Osteocyte (in vitro differentiated cells): ENCODE data around the gene ZBTB17. TPM values are rescaled to one million over a fixed set of nuclear protein-coding genes. Genes with fewer than 3 reads are reported as not detected.
"Not testable (repeated sequence)": the region's sequence is repeated elsewhere in the genome, so short reads cannot be mapped to it uniquely, and the experiment has no call there.

ENCODE experiments used
- DNase-seq: peaks from one replicate; pipeline ENCODE4 v3.0.0; 2021; ENCODE audit warnings: mixed read lengths; ENCODE audit not compliant: unreplicated experiment; ENCODE audit errors: extremely low spot score
- H3K27ac Mint-ChIP-seq: one replicate; pipeline ENCODE4 v1.8.0; 2021; ENCODE audit warnings: mild to moderate bottlenecking, mixed read lengths; ENCODE audit not compliant: unreplicated experiment
- H3K27me3 Mint-ChIP-seq: one replicate; pipeline ENCODE4 v1.8.0; 2021; ENCODE audit warnings: mixed read lengths; ENCODE audit not compliant: unreplicated experiment
- H3K36me3 Mint-ChIP-seq: one replicate; pipeline ENCODE4 v1.8.0; 2021; ENCODE audit warnings: mixed read lengths; ENCODE audit not compliant: unreplicated experiment
- H3K4me1 Mint-ChIP-seq: one replicate; pipeline ENCODE4 v1.8.0; 2021; ENCODE audit warnings: mixed read lengths; ENCODE audit not compliant: unreplicated experiment
- H3K4me3 Mint-ChIP-seq: one replicate; pipeline ENCODE4 v1.8.0; 2021; ENCODE audit warnings: mild to moderate bottlenecking, moderate library complexity, mixed read lengths; ENCODE audit not compliant: unreplicated experiment
- H3K9me3 Mint-ChIP-seq: one replicate; pipeline ENCODE4 v1.8.0; 2021; ENCODE audit warnings: mixed read lengths; ENCODE audit not compliant: unreplicated experiment
- total RNA-seq: library from RNA; stranded (reverse); gene quantifications from 2 replicates; pipeline ENCODE4 v1.2.1, GENCODE V29; 2021
- TF ChIP-seq, protein P1 (sequence below): fragments of 200-600 bp; sonication (generic); IDR thresholded peaks from 2 replicates; pipeline ENCODE4 v1.5.0; 2021; ENCODE audit warnings: antibody characterized with exemption, mild to moderate bottlenecking, moderate library complexity

ZBTB17 gene
- total RNA-seq, 1 donor from 2014 or later = 37.2 TPM

DNA sequence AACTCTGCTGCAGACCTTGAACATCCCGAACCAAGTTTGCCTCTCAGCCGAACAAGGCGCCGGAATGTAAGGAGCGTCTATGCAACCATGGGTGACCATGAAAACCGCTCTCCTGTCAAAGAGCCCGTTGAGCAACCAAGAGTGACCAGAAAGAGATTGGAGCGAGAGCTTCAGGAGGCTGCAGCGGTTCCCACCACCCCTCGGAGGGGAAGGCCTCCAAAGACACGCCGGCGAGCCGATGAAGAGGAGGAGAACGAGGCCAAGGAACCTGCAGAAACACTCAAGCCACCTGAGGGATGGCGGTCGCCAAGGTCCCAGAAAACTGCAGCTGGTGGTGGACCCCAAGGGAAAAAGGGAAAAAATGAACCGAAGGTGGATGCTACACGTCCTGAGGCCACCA is 44.0 kb downstream of the ZBTB17 start:
- Mint-ChIP-seq H3K27me3 (no peaks in the 10 kb centered on the region), H3K36me3 (peaks cover 80% of the 10 kb centered on the region), H3K4me3 (no peak overlapping the region), H3K9me3 (no peaks in the 10 kb centered on the region), H3K4me1 (peaks cover 4% of the 10 kb centered on the region), H3K27ac (no peak overlapping the region)
- no peak for DNase-seq
- TF ChIP-seq, protein P1, sequence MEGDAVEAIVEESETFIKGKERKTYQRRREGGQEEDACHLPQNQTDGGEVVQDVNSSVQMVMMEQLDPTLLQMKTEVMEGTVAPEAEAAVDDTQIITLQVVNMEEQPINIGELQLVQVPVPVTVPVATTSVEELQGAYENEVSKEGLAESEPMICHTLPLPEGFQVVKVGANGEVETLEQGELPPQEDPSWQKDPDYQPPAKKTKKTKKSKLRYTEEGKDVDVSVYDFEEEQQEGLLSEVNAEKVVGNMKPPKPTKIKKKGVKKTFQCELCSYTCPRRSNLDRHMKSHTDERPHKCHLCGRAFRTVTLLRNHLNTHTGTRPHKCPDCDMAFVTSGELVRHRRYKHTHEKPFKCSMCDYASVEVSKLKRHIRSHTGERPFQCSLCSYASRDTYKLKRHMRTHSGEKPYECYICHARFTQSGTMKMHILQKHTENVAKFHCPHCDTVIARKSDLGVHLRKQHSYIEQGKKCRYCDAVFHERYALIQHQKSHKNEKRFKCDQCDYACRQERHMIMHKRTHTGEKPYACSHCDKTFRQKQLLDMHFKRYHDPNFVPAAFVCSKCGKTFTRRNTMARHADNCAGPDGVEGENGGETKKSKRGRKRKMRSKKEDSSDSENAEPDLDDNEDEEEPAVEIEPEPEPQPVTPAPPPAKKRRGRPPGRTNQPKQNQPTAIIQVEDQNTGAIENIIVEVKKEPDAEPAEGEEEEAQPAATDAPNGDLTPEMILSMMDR = no peak

DNA sequence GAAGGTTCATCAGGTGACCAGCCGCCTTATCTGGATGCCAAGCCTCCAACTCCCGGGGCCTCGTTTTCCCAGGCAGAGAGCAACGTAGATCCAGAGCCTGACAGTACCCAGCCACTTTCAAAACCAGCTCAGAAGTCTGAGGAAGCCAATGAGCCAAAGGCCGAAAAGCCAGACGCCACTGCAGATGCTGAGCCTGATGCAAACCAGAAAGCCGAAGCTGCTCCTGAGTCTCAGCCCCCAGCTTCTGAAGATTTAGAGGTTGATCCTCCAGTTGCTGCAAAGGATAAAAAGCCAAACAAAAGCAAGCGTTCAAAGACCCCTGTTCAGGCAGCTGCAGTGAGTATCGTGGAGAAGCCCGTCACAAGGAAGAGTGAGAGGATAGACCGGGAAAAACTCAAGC is 44.5 kb downstream of the ZBTB17 start:
- Mint-ChIP-seq H3K27me3 (no peaks in the 10 kb centered on the region), H3K36me3 (peaks cover 78% of the 10 kb centered on the region)
- no peak for DNase-seq

DNA sequence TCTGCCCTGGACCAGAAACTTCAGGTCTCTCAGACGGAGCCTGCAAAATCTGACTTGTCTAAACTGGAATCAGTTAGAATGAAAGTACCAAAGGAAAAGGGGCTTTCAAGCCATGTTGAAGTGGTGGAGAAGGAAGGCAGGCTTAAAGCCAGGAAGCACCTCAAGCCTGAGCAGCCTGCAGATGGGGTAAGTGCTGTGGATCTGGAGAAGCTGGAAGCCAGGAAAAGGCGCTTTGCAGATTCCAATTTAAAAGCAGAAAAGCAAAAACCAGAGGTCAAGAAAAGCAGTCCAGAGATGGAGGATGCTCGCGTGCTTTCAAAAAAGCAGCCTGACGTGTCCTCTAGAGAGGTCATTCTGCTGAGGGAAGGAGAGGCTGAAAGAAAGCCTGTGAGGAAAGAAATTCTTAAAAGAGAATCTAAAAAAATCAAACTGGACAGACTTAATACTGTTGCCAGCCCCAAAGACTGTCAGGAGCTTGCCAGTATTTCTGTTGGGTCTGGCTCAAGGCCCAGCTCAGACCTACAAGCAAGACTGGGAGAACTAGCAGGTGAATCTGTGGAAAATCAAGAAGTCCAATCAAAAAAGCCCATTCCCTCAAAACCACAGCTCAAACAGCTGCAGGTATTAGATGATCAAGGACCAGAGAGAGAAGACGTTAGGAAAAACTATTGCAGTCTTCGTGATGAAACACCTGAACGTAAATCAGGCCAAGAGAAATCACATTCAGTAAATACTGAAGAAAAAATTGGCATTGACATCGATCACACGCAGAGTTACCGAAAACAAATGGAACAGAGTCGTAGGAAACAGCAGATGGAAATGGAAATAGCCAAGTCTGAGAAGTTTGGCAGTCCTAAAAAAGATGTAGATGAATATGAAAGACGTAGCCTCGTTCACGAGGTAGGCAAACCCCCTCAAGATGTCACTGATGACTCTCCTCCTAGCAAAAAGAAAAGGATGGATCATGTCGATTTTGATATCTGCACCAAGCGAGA is 46.6 kb downstream of the ZBTB17 start:
- H3K9me3 Mint-ChIP-seq = no peaks in the 10 kb centered on the region
- H3K27ac Mint-ChIP-seq = no peak overlapping the region
- peaks cover 6% of the 10 kb centered on the region for H3K4me1 Mint-ChIP-seq
- TF ChIP-seq, protein P1 = no peak
- peaks cover 70% of the 10 kb centered on the region for H3K36me3 Mint-ChIP-seq
- no peak for DNase-seq
- no peaks in the 10 kb centered on the region for H3K27me3 Mint-ChIP-seq
- H3K4me3 Mint-ChIP-seq = no peak overlapping the region

More for the DNA sequence above, 44.5 kb downstream of the ZBTB17 start:
- H3K9me3 Mint-ChIP-seq = no peaks in the 10 kb centered on the region
- no peak overlapping the region for H3K27ac Mint-ChIP-seq
- no peak overlapping the region for H3K4me3 Mint-ChIP-seq
- TF ChIP-seq, protein P1 = no peak
- no peaks in the 10 kb centered on the region for H3K4me1 Mint-ChIP-seq

DNA sequence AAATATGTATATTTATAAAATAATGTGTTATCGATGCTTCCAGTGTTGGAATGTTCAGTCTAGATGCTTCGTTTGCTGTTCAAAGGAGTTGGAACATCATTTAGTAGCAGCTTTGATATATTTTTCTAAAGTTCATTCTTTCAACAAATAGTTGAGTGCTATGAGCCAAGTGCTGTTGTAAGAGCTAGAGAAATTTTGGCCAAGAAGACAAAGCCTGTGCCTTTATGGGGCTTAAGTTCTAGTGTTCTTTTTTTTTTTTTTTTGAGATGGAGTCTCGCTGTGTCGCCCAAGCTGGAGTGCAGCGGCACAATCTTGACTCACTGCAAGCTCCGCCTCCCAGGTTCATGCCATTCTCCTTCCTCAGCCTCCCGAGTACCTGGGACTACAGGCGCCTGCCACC is 49.5 kb downstream of the ZBTB17 start:
- H3K27ac Mint-ChIP-seq, H3K9me3 Mint-ChIP-seq, DNase-seq, H3K27me3 Mint-ChIP-seq, H3K4me3 Mint-ChIP-seq: not testable (repeated sequence)
- peaks cover 20% of the 10 kb centered on the region for H3K4me1 Mint-ChIP-seq
- peaks cover 61% of the 10 kb centered on the region for H3K36me3 Mint-ChIP-seq

DNA sequence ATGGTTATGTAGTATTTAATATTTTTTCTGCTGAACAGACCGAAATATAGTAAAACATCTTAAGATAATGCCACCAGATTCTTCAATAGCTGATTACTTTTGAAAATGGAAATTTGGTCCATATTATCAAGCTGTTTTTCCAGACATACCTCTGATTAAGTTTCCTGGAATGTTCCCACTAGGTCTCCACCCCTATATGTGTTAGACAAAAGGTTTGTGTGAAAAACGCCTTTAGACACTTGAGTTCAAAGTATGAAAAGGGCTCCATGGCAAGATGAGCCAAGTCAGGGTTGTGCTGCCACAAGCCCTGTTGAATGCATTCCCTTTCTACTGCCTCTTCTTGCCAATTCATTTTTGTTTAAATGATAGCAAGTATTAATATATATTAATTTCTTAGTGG is 52.7 kb downstream of the ZBTB17 start:
- Mint-ChIP-seq H3K36me3 (peaks cover 40% of the 10 kb centered on the region), H3K4me1 (peaks cover 32% of the 10 kb centered on the region), H3K27me3 (no peaks in the 10 kb centered on the region), H3K9me3 (no peaks in the 10 kb centered on the region), H3K27ac (no peak overlapping the region), H3K4me3 (no peak overlapping the region)
- DNase-seq = no peak
- TF ChIP-seq, protein P1 = no peak
